Stimulated activated CD4-positive, alpha-beta T cell treated with anti-CD3 and anti-CD28 coated beads, Interleukin-12 subunit alpha, Interleukin-12 subunit beta, amount 100 ng/mL, for 4 hours (primary cell): ENCODE data around the gene CNTLN.
"Not testable (repeated sequence)": the region's sequence is repeated elsewhere in the genome, so short reads cannot be mapped to it uniquely, and the experiment has no call there.

Experiments
- DNase-seq: peaks from one replicate; pipeline ENCODE4 v3.0.0-alpha.2; 2020

The CNTLN gene

GRCh38 chr9:17520268-17521064 lies 385.6 kb downstream of the CNTLN start:
- DNase-seq = no peak

GRCh38 chr9:17521100-17521855 lies 386.4 kb downstream of the CNTLN start:
- DNase-seq = no peak

GRCh38 chr9:17526726-17527125 lies 391.9 kb downstream of the CNTLN start:
- not testable (repeated sequence) for DNase-seq

- no peak for DNase-seq
These were observed 394.0 kb downstream of the CNTLN start for GRCh38 chr9:17528859-17529258.

- peak; percentile 2 for DNase-seq
These were observed 396.9 kb downstream of the CNTLN start for GRCh38 chr9:17531642-17532254.

GRCh38 chr9:17532461-17532860 lies 397.6 kb downstream of the CNTLN start:
- no peak for DNase-seq

GRCh38 chr9:17535176-17535575 lies 400.3 kb downstream of the CNTLN start:
- DNase-seq = no peak

GRCh38 chr9:17536027-17536426 lies 401.2 kb downstream of the CNTLN start:
- no peak for DNase-seq

GRCh38 chr9:17551023-17551422 lies 416.2 kb downstream of the CNTLN start:
- DNase-seq = no peak
